HL-60/S4 (cell line): ENCODE measurements around the gene ELF1.
"Not testable (repeated sequence)": the region's sequence is repeated elsewhere in the genome, so short reads cannot be mapped to it uniquely, and the experiment has no call there.

Source experiments
- in situ Hi-C: fragments of 300-500 bp; cut with MboI; formaldehyde crosslinking; loops from 2 replicates; pipeline ENCODE4 v1.14.3; 2022; ENCODE audit warnings: low sequenced_read_pairs

Gene ELF1

DNA sequence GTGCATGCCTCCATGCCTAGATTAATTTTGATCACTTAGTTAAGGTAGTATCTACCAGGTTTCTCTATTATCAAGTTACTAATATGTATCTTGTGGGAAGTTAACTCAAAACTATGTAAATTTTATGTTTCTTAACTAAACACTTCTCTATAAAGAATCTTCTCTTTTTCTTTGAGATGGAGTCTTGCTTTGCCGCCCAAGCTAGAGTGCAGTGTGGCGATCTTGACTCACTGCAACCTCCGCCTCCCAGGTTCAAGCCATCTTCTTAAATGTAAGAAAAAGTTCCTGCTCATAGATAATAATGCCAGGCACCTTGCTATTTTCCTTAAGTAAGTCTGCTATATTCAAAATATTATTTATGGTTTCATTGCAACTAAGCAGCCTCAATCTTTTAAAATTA lies 58.4 kb downstream of the ELF1 start:
- in situ Hi-C loops, result no loop called here

- in situ Hi-C loops, result no loop called here
Measured at GRCh38 chr13:40958655-40959054, 60.5 kb downstream of the ELF1 start.

GRCh38 chr13:40946485-40946884 lies 72.6 kb downstream of the ELF1 start:
- in situ Hi-C loops, result no loop called here

GRCh38 chr13:40943073-40943472 lies 76.0 kb downstream of the ELF1 start:
- in situ Hi-C loops, result no loop called here

GRCh38 chr13:40941581-40941980 lies 77.5 kb downstream of the ELF1 start:
- in situ Hi-C loops, result no loop called here

DNA sequence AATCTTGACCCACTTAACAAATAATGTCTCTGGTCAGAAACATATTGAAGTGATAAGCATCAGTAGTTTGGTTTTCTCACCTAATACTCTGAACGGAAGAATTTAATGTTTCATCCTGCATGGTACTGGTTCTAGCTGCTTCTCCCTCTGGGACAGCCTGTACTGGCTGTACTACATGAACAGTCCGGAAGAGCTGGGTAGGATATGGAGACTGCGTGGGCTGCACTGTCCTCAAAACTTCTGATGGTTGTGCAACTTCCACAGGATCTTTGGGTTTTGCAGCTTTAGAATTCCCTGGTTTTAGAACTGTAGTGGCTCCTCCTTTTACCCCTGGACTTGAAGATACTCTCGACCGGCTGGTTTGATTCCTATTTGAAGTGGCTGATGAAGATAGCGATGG lies 78.3 kb downstream of the ELF1 start:
- in situ Hi-C loops, result no loop called here

DNA sequence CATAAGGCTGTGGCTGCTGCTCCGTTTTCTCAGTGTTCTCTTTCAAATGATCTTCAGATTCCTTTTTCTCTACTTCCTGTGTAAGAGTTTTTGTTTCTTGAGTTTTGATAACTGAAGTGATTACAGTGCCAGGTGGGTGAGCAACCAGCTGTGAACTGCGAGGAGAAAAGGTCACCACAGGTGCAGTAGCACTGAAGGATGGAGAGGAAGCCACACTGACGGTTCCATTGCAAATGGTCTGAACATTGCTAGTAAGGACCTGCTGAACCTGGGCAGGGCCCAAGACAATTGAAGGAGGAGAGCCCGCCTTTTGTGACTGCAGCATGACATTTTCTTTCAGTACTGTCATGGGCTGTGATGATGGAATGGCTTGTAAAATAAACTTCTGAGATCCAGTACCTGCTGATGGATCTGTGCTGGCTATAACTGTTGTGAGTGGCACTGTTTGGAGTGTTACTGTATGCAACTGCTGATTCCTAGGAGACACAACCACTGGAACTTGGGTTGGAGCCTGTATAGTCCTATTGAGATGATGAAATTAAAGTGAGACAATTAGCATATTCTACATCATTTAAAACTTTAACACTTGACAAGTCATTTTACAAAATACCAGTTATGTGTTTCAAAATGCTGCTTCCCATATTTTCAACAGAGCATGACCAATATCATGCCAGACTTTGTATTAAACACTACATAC lies 85.5 kb downstream of the ELF1 start:
- in situ Hi-C loops, result no loop called here

- in situ Hi-C loops, result no loop called here
Measured at GRCh38 chr13:40932252-40932651, 86.9 kb downstream of the ELF1 start.

DNA sequence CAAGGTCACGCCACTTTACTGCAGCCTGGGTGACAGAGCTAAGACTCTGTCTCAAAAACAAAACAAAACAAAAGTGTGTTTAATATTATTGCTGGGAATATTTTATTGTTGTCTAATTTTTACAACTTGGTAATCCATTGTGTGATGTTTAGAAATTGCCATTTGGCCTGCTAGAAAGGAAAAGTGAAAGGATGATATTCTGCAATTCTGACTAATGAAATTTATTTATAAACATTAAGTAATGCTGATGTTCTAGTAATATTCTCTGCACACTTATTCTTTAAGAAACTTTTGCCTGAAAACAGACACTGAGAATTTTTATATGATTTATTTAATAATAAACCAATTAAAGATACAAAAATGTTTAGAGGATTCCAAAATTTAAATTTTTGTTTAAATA lies 87.4 kb downstream of the ELF1 start:
- in situ Hi-C loops, result no loop called here

- in situ Hi-C loops, result not testable (repeated sequence)
Measured at GRCh38 chr13:40929883-40930282, 89.2 kb downstream of the ELF1 start.

- in situ Hi-C loops, result no loop called here
Measured at GRCh38 chr13:40928980-40929379, 90.1 kb downstream of the ELF1 start.

DNA sequence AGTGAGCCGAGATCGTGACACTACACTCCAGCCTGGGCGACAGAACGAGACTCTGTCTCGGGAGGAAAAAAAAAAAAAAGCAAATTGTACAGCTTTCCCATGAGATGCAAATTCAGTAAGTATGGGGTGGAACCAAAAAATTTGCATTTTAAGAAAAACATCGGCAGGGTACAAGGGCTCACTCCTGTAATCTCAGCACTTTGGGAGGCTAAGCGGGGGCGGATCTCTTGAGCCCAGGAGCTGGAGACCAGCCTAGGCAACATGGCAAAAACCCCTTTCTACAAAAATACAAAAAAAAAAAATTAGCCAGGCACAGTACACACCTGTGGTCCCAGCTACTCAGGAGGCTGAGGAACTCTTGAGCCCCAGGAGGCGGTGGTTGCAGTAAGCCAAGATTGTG lies 91.2 kb downstream of the ELF1 start:
- in situ Hi-C loops, result no loop called here

GRCh38 chr13:40923867-40924266 lies 95.2 kb downstream of the ELF1 start:
- in situ Hi-C loops, result no loop called here

- in situ Hi-C loops, result no loop called here
Measured at GRCh38 chr13:40922437-40923040, 96.6 kb downstream of the ELF1 start.

GRCh38 chr13:40920826-40921225 lies 98.3 kb downstream of the ELF1 start:
- in situ Hi-C loops, result no loop called here

- in situ Hi-C loops, result not testable (repeated sequence)
Measured at GRCh38 chr13:40919901-40920300, 99.2 kb downstream of the ELF1 start.

DNA sequence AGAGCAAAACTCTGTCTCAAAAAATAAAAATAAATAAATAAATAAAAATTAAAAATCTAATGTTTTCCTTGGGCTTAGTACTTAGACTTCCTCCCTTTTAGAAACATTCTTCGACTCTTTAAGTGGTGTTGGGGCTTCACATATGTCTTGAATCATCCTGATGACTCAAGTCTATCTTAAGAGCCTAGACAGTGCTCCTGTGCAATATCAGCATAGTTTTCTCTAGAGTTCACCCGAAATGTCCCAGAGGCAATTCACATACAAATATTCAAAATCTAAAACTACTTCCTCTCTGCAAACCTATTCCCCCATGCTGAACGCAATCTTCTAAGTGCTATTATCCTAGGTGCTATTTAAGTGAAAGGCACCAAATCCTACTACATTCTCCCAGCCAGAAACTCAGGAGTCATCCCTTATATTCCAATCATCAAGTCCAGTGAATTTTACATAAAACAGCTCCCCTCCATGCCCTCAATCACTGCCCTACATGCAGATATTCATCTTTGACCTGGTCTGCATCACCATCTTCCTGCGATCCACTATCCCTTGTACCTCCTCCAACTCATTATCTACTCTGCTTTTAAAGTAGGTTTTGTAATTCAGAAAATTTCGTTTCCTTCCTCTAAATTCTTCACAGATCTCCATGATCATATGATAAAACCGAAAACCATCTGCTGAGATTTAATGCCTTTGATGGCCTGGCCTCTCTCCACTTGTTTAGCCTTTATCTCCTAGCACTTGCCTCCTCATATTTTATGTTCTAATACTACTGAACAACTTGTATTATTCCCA lies 102.7 kb downstream of the ELF1 start:
- in situ Hi-C loops, result no loop called here

GRCh38 chr13:40914863-40915262 lies 104.3 kb downstream of the ELF1 start:
- in situ Hi-C loops, result not testable (repeated sequence)

- in situ Hi-C loops, result no loop called here
Measured at GRCh38 chr13:40911341-40911740, 107.8 kb downstream of the ELF1 start.

DNA sequence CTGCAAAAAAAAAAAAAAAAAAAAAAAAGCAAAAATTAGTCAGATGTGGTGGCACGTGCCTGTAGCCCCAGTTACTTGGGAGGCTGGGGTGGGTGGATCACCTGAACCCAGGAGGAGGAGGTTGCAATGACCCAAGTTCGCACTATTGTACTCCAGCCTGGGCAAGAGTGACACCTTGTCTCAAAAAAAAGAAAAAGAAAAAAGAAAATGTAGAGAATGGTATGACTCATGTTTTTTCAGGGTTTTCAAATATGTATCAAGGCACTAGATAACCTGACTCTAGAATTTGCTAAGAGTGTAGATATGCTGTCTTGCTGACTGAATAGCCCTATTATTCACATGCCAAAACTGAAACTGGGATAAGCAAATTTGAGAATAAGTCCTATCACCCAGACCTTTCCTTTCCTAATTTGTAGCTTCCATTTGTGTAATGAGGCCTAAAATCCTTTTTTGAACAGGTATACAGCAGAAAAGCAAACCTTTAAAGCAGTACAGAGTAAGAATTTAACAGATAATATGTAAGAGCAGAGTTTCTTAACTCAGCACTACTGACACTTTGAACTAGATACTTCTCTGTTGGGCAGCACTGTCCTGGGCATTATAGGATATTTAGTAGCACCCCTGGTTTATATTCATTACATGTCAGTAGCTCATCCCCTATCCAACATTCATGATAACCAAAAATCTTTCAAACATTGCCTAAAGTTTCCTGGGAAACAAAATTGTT lies 108.6 kb downstream of the ELF1 start:
- in situ Hi-C loops, result no loop called here

DNA sequence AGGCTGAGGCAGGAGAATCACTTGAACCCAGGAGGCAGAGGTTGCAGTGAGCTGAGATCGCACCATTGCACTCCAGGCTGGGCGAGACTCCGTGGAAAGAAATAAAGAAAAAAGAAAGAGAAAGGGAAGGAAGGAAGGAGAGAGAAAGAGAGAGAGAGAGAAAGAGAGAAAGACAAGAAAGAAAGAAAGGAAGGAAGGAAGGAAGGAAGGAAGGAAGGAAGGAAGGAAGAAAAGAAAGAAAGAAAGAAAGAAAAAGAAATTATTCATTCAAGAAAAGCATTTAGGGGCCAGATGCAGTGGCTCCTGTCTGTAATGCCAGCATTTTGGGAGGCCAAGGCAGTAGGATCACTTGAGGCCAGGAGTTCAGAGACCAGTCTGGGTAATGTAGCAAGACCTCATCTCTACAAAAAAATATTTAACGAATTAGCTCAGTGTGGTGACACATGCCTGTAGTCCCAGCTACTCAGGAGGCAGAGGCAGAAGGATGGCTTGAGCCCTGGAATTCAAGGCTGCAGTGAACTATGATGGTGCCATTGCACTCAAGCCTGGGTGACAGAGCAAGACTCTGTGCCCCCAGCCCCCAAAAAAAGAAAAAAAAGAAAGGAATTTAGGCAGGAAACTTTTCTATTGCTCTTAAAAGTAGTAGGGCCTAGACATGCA lies 109.4 kb downstream of the ELF1 start:
- in situ Hi-C loops, result not testable (repeated sequence)
